Stimulated activated naive B cell treated with anti-CD40 and anti-IgM and Interleukin-4, amounts not matched to agents 10 μg/mL and 1 μg/mL and 100 μg/mL, for 72 hours (primary cell): ENCODE data around the gene MYO6.

Experiments used
- ATAC-seq, 2 donors: fragments of 150-1000 bp; cut with Tn5 transposase; replicated peaks; 2 replicates each; pipeline ENCODE4 v1.10.0; 2021; ENCODE audit warnings: moderate library complexity in 1 of 2
- DNase-seq: peaks from one replicate; pipeline ENCODE4 v3.0.0; 2021
- H3K27ac Mint-ChIP-seq: one replicate; pipeline ENCODE4 v1.8.0; 2022; ENCODE audit warnings: mild to moderate bottlenecking, mixed read lengths
- H3K27me3 Mint-ChIP-seq, 2 donors: one replicate each; pipeline ENCODE4 v1.8.0; 2022; ENCODE audit warnings: mixed read lengths in 2 of 2
- H3K36me3 Mint-ChIP-seq, 2 donors: one replicate each; pipeline ENCODE4 v1.8.0; 2022; ENCODE audit warnings: mixed read lengths in 2 of 2, mild to moderate bottlenecking in 1 of 2
- H3K4me1 Mint-ChIP-seq, 2 donors: one replicate each; pipeline ENCODE4 v1.8.0; 2022; ENCODE audit warnings: mixed read lengths in 2 of 2, mild to moderate bottlenecking in 1 of 2
- H3K4me3 Mint-ChIP-seq, 2 donors: one replicate each; pipeline ENCODE4 v1.8.0; 2022; ENCODE audit warnings: mild to moderate bottlenecking in 2 of 2, mixed read lengths in 2 of 2, moderate library complexity in 1 of 2
- H3K9me3 Mint-ChIP-seq, 2 donors: one replicate each; pipeline ENCODE4 v1.8.0; 2022; ENCODE audit warnings: mixed read lengths in 2 of 2, mild to moderate bottlenecking in 1 of 2

The MYO6 gene

GRCh38 chr6:75946146-75946831 is 197.2 kb downstream of the MYO6 start:
- no peaks in the 10 kb centered on the region for H3K4me1 Mint-ChIP-seq
- ATAC-seq (no peak), DNase-seq (no peak)
- no peaks in the 10 kb centered on the region for H3K27me3 Mint-ChIP-seq
- no peak overlapping the region for H3K27ac Mint-ChIP-seq
- H3K9me3 Mint-ChIP-seq = no peaks in the 10 kb centered on the region
- H3K36me3 Mint-ChIP-seq = no peaks in the 10 kb centered on the region
- H3K4me3 Mint-ChIP-seq = no peak overlapping the region

GRCh38 chr6:75947935-75948334 is 198.9 kb downstream of the MYO6 start:
- Mint-ChIP-seq H3K36me3 (no peaks in the 10 kb centered on the region), H3K9me3 (no peaks in the 10 kb centered on the region), H3K4me3 (no peak overlapping the region), H3K27ac (no peak overlapping the region), H3K4me1 (no peaks in the 10 kb centered on the region), H3K27me3 (no peaks in the 10 kb centered on the region)
- ATAC-seq (no peak), DNase-seq (no peak)

- H3K27ac Mint-ChIP-seq = no peak overlapping the region
- peaks cover 2 to 4% of the 10 kb centered on the region in 2 donors for H3K9me3 Mint-ChIP-seq
- no peaks in the 10 kb centered on the region for H3K27me3 Mint-ChIP-seq
- no peak overlapping the region for H3K4me3 Mint-ChIP-seq
- ATAC-seq (no peak), DNase-seq (no peak)
- H3K36me3 Mint-ChIP-seq = no peaks in the 10 kb centered on the region
- no peaks in the 10 kb centered on the region for H3K4me1 Mint-ChIP-seq
These were observed 203.1 kb downstream of the MYO6 start for GRCh38 chr6:75952128-75952527.

- H3K27me3 Mint-ChIP-seq = no peaks in the 10 kb centered on the region
- no peaks in the 10 kb centered on the region for H3K36me3 Mint-ChIP-seq
- ATAC-seq = no peak
- no peak overlapping the region for H3K27ac Mint-ChIP-seq
- no peak overlapping the region for H3K4me3 Mint-ChIP-seq
- no peak for DNase-seq
- peaks cover 0 to 1% of the 10 kb centered on the region in 2 donors for H3K9me3 Mint-ChIP-seq
- no peaks in the 10 kb centered on the region for H3K4me1 Mint-ChIP-seq
These were observed 214.5 kb downstream of the MYO6 start for GRCh38 chr6:75963569-75963968.

- H3K36me3 Mint-ChIP-seq = no peaks in the 10 kb centered on the region
- no peak overlapping the region for H3K27ac Mint-ChIP-seq
- H3K4me3 Mint-ChIP-seq = no peak overlapping the region
- H3K4me1 Mint-ChIP-seq = no peaks in the 10 kb centered on the region
- DNase-seq (no peak), ATAC-seq (no peak)
- no peaks in the 10 kb centered on the region for H3K27me3 Mint-ChIP-seq
- H3K9me3 Mint-ChIP-seq = peaks cover 0 to 4% of the 10 kb centered on the region in 2 donors
These were observed 219.1 kb downstream of the MYO6 start for GRCh38 chr6:75968143-75968542.
